Stomach (tissue), 4 donors: ENCODE data around the gene CPLX1.

ENCODE experiments used
- EP300 ChIP-seq: sonication (generic); formaldehyde crosslinking; IDR thresholded peaks from one replicate; pipeline ENCODE4 v1.6.1; 2017; ENCODE audit warnings: antibody characterized with exemption
- POLR2A ChIP-seq, 4 donors: fragments of 450-650 bp; IDR thresholded peaks; one replicate each; pipeline ENCODE4 v1.6.1; 2016; ENCODE audit warnings: antibody characterized with exemption in 4 of 4, control low read depth in 2 of 4, mild to moderate bottlenecking in 1 of 4, moderate library complexity in 1 of 4
- POLR2AphosphoS5 ChIP-seq, 3 donors: sonication (generic); formaldehyde crosslinking; IDR thresholded peaks; one replicate each; pipeline ENCODE4 v1.6.1; 2016; ENCODE audit warnings: antibody characterized with exemption in 3 of 3
- TF ChIP-seq, protein P1 (sequence below), 7 experiments: fragments of 450-650 bp in 4 of 7; fragments of 200-600 bp in 3 of 7; sonication (generic) in 3 of 7; IDR thresholded peaks; one replicate each; pipeline ENCODE4 v1.5.1; 2016 to 2019; ENCODE audit warnings: antibody characterized with exemption in 7 of 7, control low read depth in 2 of 7, mild to moderate bottlenecking in 1 of 7

DNA sequence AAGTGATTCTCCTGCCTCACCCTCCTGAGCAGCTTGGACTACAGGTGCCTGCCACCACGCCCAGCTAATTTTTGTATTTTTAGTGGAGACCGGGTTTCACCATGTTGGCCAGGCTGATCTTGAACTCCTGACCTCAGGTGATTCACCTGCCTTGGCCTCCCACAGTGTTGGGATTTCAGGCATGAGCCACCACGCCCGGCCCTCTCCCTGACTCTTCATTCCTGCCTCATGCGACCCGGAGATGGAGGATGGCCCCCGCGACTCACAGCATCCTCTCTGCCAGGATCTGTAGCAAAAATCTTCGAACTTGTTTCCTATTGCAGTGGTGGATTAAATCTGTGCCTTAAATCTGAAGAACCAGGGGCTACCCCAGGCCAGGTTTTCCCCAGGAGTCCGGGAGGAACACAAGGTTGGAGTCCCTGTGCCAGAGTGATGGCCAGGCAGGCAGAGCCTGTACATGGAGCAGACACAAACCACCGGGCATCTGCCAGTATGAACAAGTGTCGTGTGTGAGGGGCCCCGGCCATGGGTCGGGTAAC, 11.5 kb downstream of the CPLX1 start:
- TF ChIP-seq, protein P1, sequence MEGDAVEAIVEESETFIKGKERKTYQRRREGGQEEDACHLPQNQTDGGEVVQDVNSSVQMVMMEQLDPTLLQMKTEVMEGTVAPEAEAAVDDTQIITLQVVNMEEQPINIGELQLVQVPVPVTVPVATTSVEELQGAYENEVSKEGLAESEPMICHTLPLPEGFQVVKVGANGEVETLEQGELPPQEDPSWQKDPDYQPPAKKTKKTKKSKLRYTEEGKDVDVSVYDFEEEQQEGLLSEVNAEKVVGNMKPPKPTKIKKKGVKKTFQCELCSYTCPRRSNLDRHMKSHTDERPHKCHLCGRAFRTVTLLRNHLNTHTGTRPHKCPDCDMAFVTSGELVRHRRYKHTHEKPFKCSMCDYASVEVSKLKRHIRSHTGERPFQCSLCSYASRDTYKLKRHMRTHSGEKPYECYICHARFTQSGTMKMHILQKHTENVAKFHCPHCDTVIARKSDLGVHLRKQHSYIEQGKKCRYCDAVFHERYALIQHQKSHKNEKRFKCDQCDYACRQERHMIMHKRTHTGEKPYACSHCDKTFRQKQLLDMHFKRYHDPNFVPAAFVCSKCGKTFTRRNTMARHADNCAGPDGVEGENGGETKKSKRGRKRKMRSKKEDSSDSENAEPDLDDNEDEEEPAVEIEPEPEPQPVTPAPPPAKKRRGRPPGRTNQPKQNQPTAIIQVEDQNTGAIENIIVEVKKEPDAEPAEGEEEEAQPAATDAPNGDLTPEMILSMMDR (IDR thresholded peaks at IDR 0.05): no peak
- TF ChIP-seq EP300 (no peak), POLR2A (IDR thresholded peaks at IDR 0.05) (no peak), POLR2AphosphoS5 (IDR thresholded peaks at IDR 0.05) (no peak)
